A673 (cell line): Measurements from ENCODE around the gene SEMA4C. TPM values are rescaled to one million over a fixed set of nuclear protein-coding genes. Genes with fewer than 3 reads are reported as not detected.

Source experiments
- BruUV-seq: library from RNA; stranded (reverse); fragments of 400-500 nt; replicated peaks from 2 replicates; lab custom pipeline; 2021; lab: Mats Ljungman, UMichigan
- CTCF ChIA-PET: fragments of 300-600 bp; sonication (Branson Sonifier 250); formaldehyde crosslinking; loops from one replicate; lab custom pipeline; 2022; ENCODE audit warnings: antibody characterized with exemption; lab: Charles Lee
- POLR2A ChIA-PET: fragments of 300-600 bp; sonication (Branson Sonifier 250); formaldehyde crosslinking; loops from one replicate; lab custom pipeline; 2022; ENCODE audit warnings: antibody characterized with exemption; ENCODE audit not compliant: low non-redundant PET; lab: Charles Lee
- DNase-seq: peaks from one replicate; pipeline ENCODE4 v3.0.0-alpha.2; 2015; ENCODE audit warnings: low spot score
- H3K27ac ChIP-seq: fragments of 200-600 bp; sonication (generic); 2 replicates; pipeline ENCODE4 v1.5.1; 2016; ENCODE audit warnings: mixed run types, low read depth, mild to moderate bottlenecking, mixed read lengths, antibody characterized with exemption, low read length; ENCODE audit not compliant: poor library complexity, severe bottlenecking
- H3K27me3 ChIP-seq: fragments of 200-600 bp; sonication (generic); replicated peaks from 2 replicates; pipeline ENCODE4 v1.6.1; 2017; ENCODE audit warnings: mixed run types, low read depth, mild to moderate bottlenecking, mixed read lengths, antibody characterized with exemption, low read length; ENCODE audit not compliant: insufficient read depth, poor library complexity
- H3K36me3 ChIP-seq: fragments of 200-600 bp; sonication (generic); 2 replicates; pipeline ENCODE4 v1.6.1; 2016; ENCODE audit warnings: mixed run types, mild to moderate bottlenecking, mixed read lengths, antibody characterized with exemption, low read length; ENCODE audit not compliant: insufficient read depth, poor library complexity, severe bottlenecking
- H3K4me1 ChIP-seq: fragments of 200-600 bp; sonication (generic); 2 replicates; pipeline ENCODE4 v1.6.1; 2017; ENCODE audit warnings: mixed run types, mild to moderate bottlenecking, mixed read lengths, antibody characterized with exemption, low read length; ENCODE audit not compliant: insufficient read depth, poor library complexity, severe bottlenecking
- H3K4me3 ChIP-seq: fragments of 200-600 bp; sonication (generic); 2 replicates; pipeline ENCODE4 v1.5.1; 2016; ENCODE audit warnings: low read depth, mixed run types, mild to moderate bottlenecking, mixed read lengths, low read length; ENCODE audit not compliant: poor library complexity, severe bottlenecking
- H3K9me3 ChIP-seq: fragments of 200-600 bp; sonication (generic); 2 replicates; pipeline ENCODE4 v1.6.1; 2016; ENCODE audit warnings: mixed run types, low read depth, mild to moderate bottlenecking, mixed read lengths, antibody characterized with exemption, low read length; ENCODE audit not compliant: poor library complexity, severe bottlenecking
- CTCF ChIP-seq: fragments of 300-800, 200-600 bp; sonication (generic); conservative IDR thresholded peaks from 2 replicates; pipeline ENCODE4 v1.5.1; 2017; ENCODE audit warnings: low read depth, mild to moderate bottlenecking, antibody characterized with exemption, low read length, moderate library complexity, mixed read lengths
- EZH2 ChIP-seq: fragments of 200-600 bp; sonication (generic); IDR thresholded peaks from 2 replicates; pipeline ENCODE4 v1.6.1; 2017; ENCODE audit warnings: borderline replicate concordance, low read depth, mild to moderate bottlenecking, mixed read lengths, antibody characterized with exemption, low read length; ENCODE audit not compliant: poor library complexity, severe bottlenecking
- intact Hi-C: fragments of 100-400 bp; cut with micrococcal nuclease; formaldehyde crosslinking; loops from one replicate; pipeline ENCODE4 v1.10.0; 2022; ENCODE audit not compliant: unreplicated experiment
- total RNA-seq: library from RNA; stranded (reverse); gene quantifications from 2 replicates; pipeline ENCODE4 v1.2.3, GENCODE V29; 2021

The SEMA4C gene
- total RNA-seq, 1 experiment from 2014 or later = 33.3 TPM

GRCh38 chr2:96839875-96840850 is 29.7 kb downstream of the SEMA4C start:
- no peak for TF ChIP-seq CTCF
- no peak for TF ChIP-seq EZH2
- no peak for DNase-seq
- H3K9me3 ChIP-seq = no peaks in the 10 kb centered on the region
- no peaks in the 10 kb centered on the region for H3K4me1 ChIP-seq
- ChIA-PET CTCF (no interaction called here), POLR2A (no interaction called here)
- H3K27me3 ChIP-seq = no peaks in the 10 kb centered on the region
- no peaks in the 10 kb centered on the region for H3K36me3 ChIP-seq
- H3K27ac ChIP-seq = no peak overlapping the region
- BruUV-seq = no TSS peak
- intact Hi-C loops = no loop called here
- no peak overlapping the region for H3K4me3 ChIP-seq

- Histone ChIP-seq H3K4me1 (no peaks in the 10 kb centered on the region), H3K9me3 (no peaks in the 10 kb centered on the region), H3K36me3 (no peaks in the 10 kb centered on the region), H3K27ac (no peak overlapping the region), H3K4me3 (no peak overlapping the region), H3K27me3 (no peaks in the 10 kb centered on the region)
- intact Hi-C loops = no loop called here
- no TSS peak for BruUV-seq
- TF ChIP-seq EZH2 = no peak
- no peak for TF ChIP-seq CTCF
- DNase-seq = no peak
- CTCF ChIA-PET = no interaction called here
- POLR2A ChIA-PET = no interaction called here
These were observed 30.5 kb downstream of the SEMA4C start for GRCh38 chr2:96839293-96839874.

GRCh38 chr2:96838345-96839292 is 31.3 kb downstream of the SEMA4C start:
- no peak for TF ChIP-seq CTCF
- TF ChIP-seq EZH2 = no peak
- intact Hi-C loops = no loop called here
- Histone ChIP-seq H3K9me3 (no peaks in the 10 kb centered on the region), H3K27me3 (no peaks in the 10 kb centered on the region), H3K4me3 (no peak overlapping the region), H3K27ac (no peak overlapping the region), H3K36me3 (no peaks in the 10 kb centered on the region), H3K4me1 (no peaks in the 10 kb centered on the region)
- no peak for DNase-seq
- BruUV-seq = no TSS peak
- CTCF ChIA-PET = no interaction called here
- POLR2A ChIA-PET = interaction anchor here (0.5 kb wide), 1 partner anchor 30 kb away, joined by 3 read pairs; no protein-coding TSS in a partner anchor
